Kidney capillary endothelial cell (primary cell): ENCODE data around the gene HYDIN.
"Not testable (repeated sequence)": the region's sequence is repeated elsewhere in the genome, so short reads cannot be mapped to it uniquely, and the experiment has no call there.

Experiments used
- DNase-seq: peaks from one replicate; pipeline ENCODE4 v3.0.0-alpha.2; 2018; ENCODE audit warnings: low spot score

Gene HYDIN

DNA sequence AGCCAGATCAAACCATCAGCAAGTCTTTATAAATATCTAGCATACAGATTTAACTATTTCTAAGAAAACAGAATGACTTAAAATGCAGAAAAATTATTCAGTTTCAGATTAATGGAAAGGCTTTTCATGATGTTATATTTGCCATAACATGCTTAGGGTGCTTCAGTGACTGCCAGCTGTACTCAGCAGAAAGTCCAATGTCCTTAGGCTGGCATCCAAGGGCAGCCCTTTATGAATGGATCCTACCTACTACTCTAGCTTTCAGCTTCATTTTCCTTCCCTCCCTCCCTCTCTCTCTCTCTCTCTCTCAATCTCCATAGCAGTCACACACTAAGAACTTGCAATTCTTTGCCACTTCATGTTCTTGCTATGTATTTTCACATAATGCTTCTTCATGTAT, 124.6 kb downstream of the HYDIN start:
- DNase-seq = not testable (repeated sequence)

DNA sequence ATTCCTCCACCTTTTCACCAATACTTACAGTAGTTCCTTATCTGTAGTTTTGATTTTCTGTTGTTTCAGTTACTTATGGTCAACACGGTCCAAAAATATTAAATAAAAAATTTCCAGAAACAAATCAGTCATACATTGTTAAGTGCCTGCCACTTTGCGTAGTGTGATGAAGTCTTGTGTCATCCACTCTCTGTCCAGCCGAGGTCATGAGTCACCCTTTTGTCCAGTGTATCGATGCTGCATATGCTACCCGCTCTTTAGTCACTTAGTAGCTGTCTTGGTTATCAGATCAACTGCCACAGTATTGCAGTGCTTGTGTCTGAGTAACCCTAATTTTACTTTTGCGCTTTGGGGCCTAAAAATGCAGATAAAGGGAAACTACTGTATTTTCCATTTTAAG, 146.9 kb downstream of the HYDIN start:
- DNase-seq = not testable (repeated sequence)

DNA sequence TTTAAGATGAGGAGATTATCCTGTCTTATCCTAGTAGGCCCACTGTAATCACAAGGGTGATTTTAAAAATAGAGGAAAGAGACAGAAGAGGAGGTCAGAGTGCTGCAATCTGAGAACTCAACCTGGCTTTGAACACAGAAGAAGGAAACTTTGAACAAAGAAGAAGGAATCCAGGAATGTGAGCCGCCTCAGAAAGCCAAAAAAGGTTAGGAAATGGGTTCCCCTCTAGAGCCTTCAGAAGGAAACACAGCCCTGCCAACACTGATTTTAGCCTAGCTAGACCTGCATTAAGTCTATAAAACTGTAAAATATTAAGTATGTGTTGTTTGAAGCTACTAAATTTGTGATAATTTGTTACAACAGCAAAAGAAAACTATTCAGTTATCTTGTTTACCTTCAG, 149.7 kb downstream of the HYDIN start:
- not testable (repeated sequence) for DNase-seq

DNA sequence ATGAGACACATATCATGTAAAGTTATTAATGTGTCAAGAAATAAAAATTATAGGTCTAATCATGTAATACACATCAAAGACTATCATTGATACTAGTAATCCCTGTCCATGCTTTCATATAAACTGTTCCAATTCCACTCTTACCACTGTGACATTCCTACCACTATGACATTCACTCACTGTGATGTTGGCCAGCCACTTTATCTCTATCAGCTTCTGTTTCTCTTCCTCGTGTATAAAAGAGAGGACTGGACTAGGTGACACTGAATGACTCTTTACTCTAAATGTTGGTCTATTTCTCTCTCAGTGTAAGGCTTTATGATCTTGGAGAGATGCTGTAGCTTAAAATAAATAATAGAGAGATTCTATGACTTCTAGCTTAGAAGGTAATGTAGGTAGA, 150.3 kb downstream of the HYDIN start:
- not testable (repeated sequence) for DNase-seq

DNA sequence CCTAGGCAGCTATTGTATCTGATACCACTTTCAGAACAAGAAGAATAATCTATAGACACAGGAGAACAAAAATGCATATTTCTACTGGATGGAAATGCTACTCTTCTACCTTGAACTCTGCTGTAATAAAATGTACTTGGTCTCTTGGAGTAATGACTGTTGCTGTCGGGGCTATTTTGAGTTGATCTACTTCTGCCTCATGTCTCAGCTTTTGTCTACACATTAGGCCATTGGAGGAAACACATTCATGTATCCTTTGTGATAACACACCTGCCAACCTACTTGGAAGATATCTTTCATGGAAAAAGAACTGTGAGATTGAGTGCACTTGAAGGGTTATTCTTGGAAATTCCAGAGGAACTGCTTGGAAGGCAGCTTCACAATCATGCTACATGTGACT, 159.9 kb downstream of the HYDIN start:
- DNase-seq = not testable (repeated sequence)

DNA sequence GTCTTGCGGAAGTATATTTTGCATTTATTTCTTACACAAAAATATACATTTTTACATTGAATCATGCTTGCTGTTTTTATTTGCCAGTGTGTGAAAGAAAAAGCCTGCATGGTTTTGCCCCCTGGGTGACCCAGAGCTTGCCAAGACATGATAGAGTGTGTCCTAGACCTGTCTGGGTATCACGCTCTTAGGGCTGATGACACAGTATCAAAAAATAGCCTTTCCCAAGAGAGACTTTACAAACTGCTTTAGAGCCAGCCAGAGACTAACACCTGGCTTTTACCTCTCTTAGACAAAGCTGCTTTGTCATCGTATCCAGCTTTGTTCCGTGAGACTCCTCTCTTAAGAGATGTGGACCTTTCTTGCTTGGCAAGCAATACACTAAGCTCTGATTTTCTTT, 160.7 kb downstream of the HYDIN start:
- DNase-seq = not testable (repeated sequence)

DNA sequence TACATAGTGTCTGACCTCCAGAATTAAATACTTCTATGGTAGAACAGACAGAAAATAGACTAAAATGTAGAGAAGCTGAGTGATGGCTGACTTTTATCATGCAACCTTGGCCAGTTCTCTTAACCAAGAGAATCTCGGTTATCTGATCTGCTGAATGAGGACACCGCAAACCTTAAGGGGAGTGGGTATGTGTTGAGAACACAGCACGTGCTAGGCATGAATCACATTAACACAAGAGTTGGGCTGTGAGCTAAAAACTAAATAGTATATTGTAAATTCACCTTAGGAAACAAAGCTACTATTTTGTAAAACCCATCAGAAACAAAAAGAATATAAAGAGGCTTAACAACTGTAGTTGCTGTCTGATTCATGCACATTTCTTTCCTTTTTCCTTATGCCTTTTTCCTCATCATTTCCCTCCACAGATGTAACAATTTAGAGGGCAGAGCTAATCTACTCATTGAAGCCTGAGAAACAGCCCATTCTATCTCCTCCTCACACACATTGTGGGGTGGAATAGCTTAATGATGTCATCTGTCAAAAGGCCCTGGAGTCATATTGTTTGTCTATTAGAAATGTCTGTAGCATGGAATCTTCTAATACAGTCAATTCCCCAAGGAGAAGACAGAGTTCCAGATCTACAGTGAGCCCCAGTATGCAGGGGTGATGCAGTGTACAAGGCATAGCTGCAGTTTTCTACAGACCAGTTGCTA, 176.5 kb downstream of the HYDIN start:
- DNase-seq = not testable (repeated sequence)

DNA sequence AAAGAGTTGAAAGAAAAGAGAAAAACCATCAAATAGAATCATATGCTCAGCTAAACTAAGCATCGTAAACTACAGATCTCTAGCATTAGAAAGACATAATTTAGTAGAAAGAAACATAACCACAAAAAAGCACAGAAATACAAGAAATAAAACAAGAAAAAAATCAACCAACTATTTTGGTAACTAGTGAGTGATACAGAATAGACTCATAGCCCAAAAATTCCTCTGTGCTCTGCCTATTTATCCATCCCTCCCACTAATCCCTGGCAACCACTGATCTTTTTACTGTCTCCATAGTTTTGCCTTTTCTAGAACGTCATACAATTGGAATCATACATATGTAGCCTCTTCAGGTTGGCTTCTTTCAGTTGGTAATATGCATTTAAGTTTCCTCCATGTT, 180.2 kb downstream of the HYDIN start:
- DNase-seq = not testable (repeated sequence)

DNA sequence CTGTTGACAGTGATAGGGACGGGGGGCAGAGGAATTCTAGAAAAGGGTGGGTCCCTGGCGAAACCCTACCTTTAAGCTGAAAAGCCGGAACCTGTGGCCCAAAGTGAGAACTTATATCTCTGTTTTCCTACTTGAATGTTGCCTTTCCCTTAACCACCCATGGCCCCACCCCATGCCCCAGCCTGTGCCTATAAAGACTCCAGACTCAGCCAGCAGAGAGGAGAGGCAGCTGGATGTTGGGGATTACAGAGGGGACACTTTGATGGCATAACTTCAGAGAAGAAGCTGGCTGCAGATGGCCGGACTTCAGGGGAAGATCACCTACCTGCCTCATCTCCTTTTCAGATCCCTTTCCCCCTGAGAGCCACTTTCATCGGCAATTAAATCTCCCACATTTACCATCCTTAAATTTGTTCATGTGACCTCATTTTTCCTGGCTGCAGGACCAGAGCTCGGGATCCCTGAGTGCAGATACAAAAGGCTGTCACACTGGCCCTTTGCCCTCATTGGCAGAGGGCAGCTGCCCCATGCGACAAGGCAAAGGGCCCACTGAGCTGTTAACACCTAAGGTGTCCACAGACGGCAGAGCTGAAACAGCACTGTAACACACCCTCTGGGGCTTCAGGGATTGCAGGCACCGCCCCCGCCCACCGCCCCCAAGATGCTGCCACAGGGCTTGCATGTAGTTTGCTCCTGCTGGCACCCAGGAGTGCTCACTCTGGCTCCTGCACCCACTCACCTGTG, 191.0 kb downstream of the HYDIN start:
- not testable (repeated sequence) for DNase-seq

DNA sequence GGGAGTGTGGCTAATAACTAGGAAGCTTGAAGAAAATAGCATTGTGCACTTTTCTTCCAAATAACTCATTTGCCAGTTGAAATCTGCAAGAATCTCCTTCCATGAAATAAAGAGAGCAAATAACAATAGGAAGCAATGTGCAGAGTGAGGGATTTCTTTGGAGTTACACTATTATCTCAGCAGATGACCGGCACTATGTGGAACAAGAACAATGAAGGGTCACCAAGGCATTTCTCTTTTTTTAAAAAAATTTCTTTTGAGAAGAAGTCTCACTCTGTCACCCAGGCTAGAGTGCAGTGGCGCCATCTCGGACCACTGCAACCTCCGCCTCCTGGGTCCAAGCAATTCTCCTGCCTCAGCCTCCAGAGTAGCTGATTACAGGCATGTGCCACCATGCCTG, 192.1 kb downstream of the HYDIN start:
- DNase-seq = not testable (repeated sequence)

DNA sequence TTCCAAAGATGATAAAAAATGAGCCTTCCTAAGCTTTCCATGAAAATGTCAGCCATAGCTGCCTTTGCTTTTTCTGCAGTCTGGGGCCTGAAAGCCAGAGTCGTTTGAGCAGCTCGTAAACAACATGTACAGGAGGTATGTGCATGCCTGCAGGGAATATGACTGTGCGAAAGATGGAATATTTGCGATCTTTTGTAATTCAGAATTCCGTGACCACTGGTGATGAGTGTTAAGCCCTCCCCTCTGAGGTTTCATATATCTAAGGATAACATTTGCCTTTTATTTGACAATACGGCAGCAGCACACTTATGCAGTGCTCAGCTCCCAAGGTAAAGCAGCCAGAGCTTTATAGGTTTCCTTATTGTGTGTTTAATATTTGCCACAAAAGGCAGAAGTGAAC, 192.5 kb downstream of the HYDIN start:
- not testable (repeated sequence) for DNase-seq

DNA sequence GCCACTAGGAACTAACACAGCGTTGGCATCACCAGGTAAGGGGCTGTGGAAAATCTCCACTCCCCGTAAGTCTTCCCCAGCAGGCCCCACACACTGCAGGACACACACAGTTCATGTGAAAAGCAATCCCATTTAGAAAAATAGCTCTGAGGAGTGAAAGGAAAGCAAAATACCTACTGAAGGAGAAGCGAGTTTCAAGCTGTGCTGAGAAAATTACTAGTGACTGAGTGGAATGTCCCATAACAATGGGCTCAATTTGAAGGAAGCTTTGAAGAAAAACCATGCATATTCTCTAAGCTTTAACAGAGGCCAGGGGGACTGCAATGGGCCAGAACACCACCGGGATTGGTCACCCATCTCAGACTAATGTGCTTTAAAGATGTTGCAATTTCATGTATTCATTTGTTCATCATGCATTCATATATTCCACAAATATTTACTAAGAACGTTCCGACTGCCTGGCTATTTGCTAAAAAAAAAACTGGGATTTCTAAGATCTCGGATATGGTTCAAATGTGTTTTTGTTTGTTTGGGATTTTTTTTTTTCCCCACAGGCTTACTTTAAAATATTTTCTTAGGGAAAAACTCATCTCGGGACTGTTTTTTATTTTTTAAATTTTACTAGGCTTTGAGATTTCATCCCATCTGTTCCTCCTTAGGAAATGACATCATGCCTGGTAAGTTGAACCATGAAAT, 202.3 kb downstream of the HYDIN start:
- not testable (repeated sequence) for DNase-seq

DNA sequence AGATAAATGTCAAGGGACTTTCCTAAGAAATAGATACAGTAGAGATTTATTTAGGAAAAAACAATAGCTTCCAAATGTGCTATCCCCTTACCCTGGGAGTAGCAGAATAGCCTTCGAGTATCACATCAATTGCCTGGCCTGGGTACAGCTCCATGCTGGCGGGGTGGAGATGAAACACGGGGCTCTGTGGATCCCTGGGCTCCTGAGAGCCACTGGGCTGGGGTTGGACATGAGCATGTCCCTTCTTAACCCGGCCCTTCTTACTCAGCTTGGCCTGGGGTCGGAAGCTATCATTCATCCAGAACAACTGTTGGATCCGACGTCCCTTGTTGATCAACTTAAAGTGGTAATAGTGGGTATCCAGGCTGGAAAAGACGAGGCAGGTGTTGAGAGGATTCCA, 203.0 kb downstream of the HYDIN start:
- not testable (repeated sequence) for DNase-seq

DNA sequence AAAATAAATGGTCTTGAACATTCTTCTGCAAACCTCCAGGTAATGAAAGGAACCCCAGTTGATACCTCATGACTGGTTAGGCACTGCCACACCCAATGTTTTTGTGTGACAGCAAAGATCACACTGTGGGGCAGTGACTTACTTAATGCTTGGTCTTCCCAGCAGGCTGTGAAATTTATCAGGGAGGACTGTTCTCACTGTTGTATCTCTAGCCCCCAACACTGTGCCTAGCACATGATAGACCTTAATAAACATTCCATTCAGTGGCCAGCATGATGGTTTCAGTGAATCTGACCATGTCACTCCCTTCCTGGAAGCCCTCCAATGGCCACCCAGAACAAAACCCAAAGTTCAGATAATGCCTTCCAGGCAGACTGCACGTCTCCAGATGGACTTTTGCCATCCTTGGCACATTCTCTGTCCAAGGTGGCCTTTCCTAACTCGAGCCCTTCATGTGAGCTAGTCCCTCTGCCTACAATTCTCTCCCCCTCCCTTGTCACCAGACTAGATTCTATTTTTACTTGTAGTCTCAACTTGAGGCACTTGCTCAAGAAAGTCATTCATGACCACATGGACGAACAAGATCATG, 206.6 kb downstream of the HYDIN start:
- not testable (repeated sequence) for DNase-seq

DNA sequence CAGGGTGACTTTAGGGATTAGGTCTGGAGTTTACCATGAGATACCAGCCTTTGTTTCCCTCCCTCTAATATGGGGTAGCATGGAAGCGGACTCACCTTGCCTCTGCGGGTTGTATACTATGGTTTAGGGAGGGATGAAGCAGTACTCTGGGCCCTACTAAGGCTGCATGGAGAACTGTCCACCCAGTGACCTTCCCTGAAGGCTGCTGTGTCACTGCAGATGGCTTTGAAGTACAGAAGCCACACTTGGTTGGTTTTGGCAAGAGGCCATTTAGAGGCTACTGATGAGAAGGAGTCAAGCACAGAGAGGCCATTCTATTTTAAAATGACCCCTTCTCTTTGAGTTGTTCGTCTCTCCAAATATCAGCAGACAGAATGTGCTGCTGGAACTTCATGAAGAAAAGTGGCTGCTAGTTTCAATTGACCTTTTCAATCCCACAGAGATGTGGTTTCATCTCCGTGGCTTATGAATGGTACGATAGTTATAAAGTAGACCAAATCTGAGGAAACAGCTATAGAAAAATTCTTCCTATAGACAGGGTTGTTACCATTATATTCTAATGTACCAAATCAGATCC, 208.5 kb downstream of the HYDIN start:
- not testable (repeated sequence) for DNase-seq

DNA sequence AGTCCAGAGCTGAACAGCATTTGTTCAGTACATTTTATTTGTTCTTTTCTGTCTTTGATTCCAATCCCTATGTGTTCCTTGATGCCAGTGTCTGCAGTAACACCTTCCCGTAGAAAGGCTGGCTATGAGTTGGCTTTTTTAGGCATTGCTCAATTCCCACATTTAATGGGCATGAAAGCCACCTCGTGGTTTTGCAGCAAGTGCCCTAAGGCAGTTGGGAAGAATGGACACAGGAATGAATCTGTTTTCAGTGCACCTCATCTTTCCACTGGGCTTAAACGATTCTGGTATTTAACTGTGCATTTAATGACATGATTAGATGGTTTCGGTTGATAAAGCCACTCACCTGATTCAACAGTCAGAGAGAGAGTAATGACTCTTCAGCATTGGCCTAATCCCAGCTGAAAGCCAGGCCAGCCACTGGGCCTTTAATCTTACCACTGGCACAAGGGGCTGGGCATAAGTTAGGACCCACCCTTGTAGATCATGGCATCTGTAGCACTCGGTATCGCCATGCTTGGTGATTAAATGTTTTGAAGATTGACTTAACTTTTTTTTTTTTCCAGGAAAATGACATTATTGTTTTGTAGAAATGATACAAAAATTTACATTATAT, 211.3 kb downstream of the HYDIN start:
- not testable (repeated sequence) for DNase-seq

DNA sequence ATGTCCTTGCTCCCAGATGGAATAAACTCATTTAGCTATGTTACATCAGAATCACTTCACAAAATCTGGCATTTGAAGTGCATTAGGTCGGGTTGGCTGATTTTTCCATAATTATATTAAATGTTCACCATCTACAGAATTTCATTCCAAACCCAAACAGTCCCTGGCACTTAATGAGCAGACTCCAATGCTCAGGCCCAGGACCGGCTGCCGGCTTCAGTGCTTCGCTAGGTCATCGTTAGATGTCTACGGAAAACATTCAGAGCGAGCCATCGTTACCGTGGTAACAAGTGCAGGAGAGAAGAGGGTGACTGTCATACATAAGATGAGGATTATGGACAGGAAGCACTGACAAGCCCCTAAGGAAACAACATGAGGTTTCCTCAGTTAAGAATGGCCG, 215.1 kb downstream of the HYDIN start:
- not testable (repeated sequence) for DNase-seq

DNA sequence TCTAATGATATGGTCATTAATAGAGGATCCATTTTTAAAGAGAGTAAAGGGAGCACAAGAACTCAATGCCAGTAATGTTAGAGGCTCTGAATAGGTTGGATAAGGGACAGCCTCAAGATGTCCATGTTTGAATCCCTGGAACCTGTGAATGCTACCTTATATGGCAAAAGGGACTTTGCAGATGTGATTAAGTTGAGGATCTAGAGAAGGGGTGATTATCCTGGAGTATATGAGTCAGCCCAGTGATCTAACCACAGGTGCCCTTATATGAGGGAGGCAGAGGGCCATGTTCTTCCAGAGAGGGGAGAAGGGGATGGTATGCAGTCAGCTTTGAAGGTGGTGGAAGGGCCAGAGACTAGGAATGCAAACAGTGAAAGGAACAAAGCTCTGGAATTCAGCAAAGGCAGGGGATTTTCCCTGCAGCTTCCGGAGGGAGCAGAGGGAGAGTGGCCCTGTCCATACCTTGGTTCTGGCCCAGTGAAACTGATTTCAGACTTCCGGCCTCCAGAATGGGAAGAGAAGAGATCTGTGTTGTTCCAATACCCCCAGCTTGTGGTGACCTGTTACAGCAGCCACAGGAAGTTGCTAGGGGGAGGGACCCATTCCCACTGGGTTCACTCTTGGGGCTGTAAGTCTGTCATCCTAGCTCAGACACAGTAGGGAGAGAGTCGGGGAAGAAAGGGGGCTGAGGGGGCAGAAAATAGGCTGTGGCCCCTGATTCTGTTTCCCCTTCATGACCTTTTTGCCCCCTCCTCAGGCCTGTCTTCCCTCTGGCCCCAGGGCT, 220.9 kb downstream of the HYDIN start:
- not testable (repeated sequence) for DNase-seq

DNA sequence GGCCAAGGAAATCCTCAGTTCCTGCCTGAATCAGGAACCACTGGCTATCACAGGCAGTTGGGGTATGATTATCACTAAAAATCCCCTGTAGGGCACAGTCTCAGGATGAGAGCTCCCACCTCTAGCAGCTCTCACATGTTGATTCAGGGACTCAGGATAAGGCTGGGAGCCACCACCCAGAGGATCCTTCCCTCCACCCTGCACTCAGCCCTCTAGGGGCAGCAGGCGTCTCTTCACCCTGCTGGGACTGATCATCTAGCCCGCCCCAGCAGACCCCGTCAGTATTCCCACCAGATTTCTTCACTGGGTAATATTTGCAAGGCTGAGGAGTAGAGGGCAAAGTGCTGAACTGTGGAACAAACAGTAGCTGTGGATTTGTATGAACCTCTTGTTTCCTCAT, 224.0 kb downstream of the HYDIN start:
- not testable (repeated sequence) for DNase-seq

DNA sequence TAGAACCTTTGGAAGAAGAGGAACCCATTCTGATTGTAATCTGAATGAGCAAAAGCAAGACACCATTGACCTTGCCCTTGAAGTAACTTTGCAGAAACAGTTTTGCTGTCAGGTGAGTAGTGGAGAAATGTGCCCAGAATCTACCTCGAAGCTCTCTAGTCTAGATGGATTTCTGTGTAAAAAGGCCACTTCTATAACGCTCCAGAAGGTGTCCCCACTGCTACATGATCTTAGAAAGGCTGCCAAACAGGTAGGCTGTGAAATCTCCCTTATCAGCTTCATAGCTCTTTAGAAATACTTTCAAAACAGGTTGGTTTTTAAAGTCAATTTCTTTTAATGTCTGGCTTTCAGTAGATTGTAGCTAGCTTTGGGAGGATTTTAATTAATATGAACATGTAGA, 230.8 kb downstream of the HYDIN start:
- not testable (repeated sequence) for DNase-seq

DNA sequence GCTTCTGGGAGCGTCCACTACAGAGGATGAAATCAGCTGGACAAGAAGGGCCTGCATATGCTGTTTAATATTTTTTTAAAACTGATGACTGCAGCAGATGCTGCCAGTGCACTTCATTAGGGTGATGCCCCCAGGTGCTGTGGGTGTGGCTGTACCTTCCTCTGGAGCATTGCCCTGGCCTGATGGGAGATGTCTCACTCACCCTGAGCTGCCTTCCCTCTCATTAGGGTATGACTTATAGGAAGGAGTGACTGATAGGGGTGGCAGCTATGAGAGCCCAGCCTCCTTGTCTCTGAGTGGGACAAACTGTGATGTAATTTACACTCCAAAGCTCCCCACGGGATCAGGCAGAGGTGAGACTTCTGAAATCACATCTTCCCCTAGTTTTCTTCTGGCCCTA, 234.7 kb downstream of the HYDIN start:
- not testable (repeated sequence) for DNase-seq
